Neuronal stem cell (in vitro differentiated cells): ENCODE data around the gene POPDC2.

ENCODE experiments used
- DNase-seq: peaks from one replicate; pipeline ENCODE4 v3.0.0-alpha.2; 2013; ENCODE audit warnings: low spot score
- H2AFZ ChIP-seq: one replicate; pipeline ENCODE4 v1.6.1; 2013; ENCODE audit warnings: mild to moderate bottlenecking, low read length, inconsistent platforms
- H2AK5ac ChIP-seq: 2 replicates; pipeline ENCODE4 v1.6.1; 2013; ENCODE audit warnings: low read depth, mild to moderate bottlenecking, inconsistent platforms, low read length, moderate library complexity, mixed read lengths
- H2BK120ac ChIP-seq: 2 replicates; pipeline ENCODE4 v1.6.1; 2013; ENCODE audit warnings: low read depth, mild to moderate bottlenecking, inconsistent platforms, low read length, moderate library complexity, mixed read lengths
- H2BK12ac ChIP-seq: one replicate; pipeline ENCODE4 v1.6.1; 2013; ENCODE audit warnings: low read length, inconsistent platforms
- H2BK15ac ChIP-seq: 2 replicates; pipeline ENCODE4 v1.6.1; 2013; ENCODE audit warnings: mild to moderate bottlenecking, low read length, inconsistent platforms, mixed read lengths
- H2BK5ac ChIP-seq: one replicate; pipeline ENCODE4 v1.6.1; 2013; ENCODE audit warnings: inconsistent platforms, mild to moderate bottlenecking, low read length, moderate library complexity
- H3K14ac ChIP-seq: one replicate; pipeline ENCODE4 v1.6.1; 2013; ENCODE audit warnings: low read length, inconsistent platforms
- H3K18ac ChIP-seq: 2 replicates; pipeline ENCODE4 v1.6.1; 2013; ENCODE audit warnings: low read length, inconsistent platforms
- H3K23ac ChIP-seq: 2 replicates; pipeline ENCODE4 v1.6.1; 2013; ENCODE audit warnings: low read depth, mild to moderate bottlenecking, mixed read lengths, low read length, inconsistent platforms; ENCODE audit not compliant: poor library complexity
- H3K27ac ChIP-seq: replicated peaks from 3 replicates; pipeline ENCODE4 v1.5.1; 2013; ENCODE audit warnings: low read length, inconsistent platforms
- H3K27me3 ChIP-seq, 3 experiments: 2 replicates each; pipeline ENCODE4 v1.6.1; 2013; ENCODE audit warnings: low read length in 3 of 3, mild to moderate bottlenecking in 2 of 3, inconsistent platforms in 1 of 3, low read depth in 1 of 3, mixed read lengths in 1 of 3, moderate library complexity in 1 of 3; ENCODE audit not compliant: control insufficient read depth in 3 of 3, insufficient read depth in 3 of 3
- H3K36me3 ChIP-seq, 2 donors: replicated peaks in 1 of 2; 2 replicates each; pipeline ENCODE4 v1.6.1; 2013; ENCODE audit warnings: low read length in 2 of 2; ENCODE audit not compliant: control insufficient read depth in 2 of 2, insufficient read depth in 2 of 2
- H3K4ac ChIP-seq: 2 replicates; pipeline ENCODE4 v1.6.1; 2013; ENCODE audit warnings: inconsistent platforms, mild to moderate bottlenecking, low read length, moderate library complexity
- H3K4me1 ChIP-seq, 2 donors: 1 replicate in 1 of 2; 2 replicates in 1 of 2; pipeline ENCODE4 v1.6.1; 2013; ENCODE audit warnings: low read length in 2 of 2, low read depth in 1 of 2; ENCODE audit not compliant: control insufficient read depth in 2 of 2, insufficient read depth in 1 of 2
- H3K4me2 ChIP-seq: one replicate; pipeline ENCODE4 v1.6.1; 2013; ENCODE audit warnings: mild to moderate bottlenecking, low read length, inconsistent platforms; ENCODE audit not compliant: insufficient read depth, poor library complexity, severe bottlenecking
- H3K4me3 ChIP-seq, 2 donors: 2 replicates each; pipeline ENCODE4 v1.5.1; 2013; ENCODE audit warnings: low read length in 2 of 2, mild to moderate bottlenecking in 2 of 2, inconsistent platforms in 1 of 2, moderate library complexity in 1 of 2
- H3K79me1 ChIP-seq: one replicate; pipeline ENCODE4 v1.6.1; 2013; ENCODE audit warnings: low read depth, mild to moderate bottlenecking, inconsistent platforms, low read length, moderate library complexity
- H3K9ac ChIP-seq: one replicate; pipeline ENCODE4 v1.6.1; 2013; ENCODE audit warnings: mild to moderate bottlenecking, low read depth, low read length, inconsistent platforms; ENCODE audit not compliant: poor library complexity
- H3K9me3 ChIP-seq, 2 donors: replicated peaks in 1 of 2; 2 replicates each; pipeline versions ENCODE3 to v1.6.1; 2013; ENCODE audit warnings: low read length in 2 of 2, mild to moderate bottlenecking in 2 of 2, inconsistent platforms in 1 of 2, low read depth in 1 of 2, mixed read lengths in 1 of 2, moderate library complexity in 1 of 2; ENCODE audit not compliant: control insufficient read depth in 2 of 2, insufficient read depth in 1 of 2
- H4K8ac ChIP-seq: one replicate; pipeline ENCODE4 v1.6.1; 2013; ENCODE audit warnings: low read depth, mild to moderate bottlenecking, inconsistent platforms, low read length, moderate library complexity
- H4K91ac ChIP-seq: one replicate; pipeline ENCODE4 v1.6.1; 2013; ENCODE audit warnings: low read length, low read depth, mild to moderate bottlenecking, inconsistent platforms; ENCODE audit not compliant: poor library complexity
- WGBS, 2 donors: extraction: QIAGEN DNeasy Blood & Tissue Kit; methylation state at CpG; one replicate each; pipeline ENCODE4 v1.1.7; 2013; ENCODE audit warnings: missing lambda C conversion rate in 2 of 2, mixed read lengths in 1 of 2; ENCODE audit not compliant: insufficient read length in 2 of 2, insufficient replicate concordance in 1 of 2; ENCODE audit errors: extremely low coverage in 2 of 2; 5-methylcytosine and 5-hydroxymethylcytosine counted together

POPDC2 gene

DNA sequence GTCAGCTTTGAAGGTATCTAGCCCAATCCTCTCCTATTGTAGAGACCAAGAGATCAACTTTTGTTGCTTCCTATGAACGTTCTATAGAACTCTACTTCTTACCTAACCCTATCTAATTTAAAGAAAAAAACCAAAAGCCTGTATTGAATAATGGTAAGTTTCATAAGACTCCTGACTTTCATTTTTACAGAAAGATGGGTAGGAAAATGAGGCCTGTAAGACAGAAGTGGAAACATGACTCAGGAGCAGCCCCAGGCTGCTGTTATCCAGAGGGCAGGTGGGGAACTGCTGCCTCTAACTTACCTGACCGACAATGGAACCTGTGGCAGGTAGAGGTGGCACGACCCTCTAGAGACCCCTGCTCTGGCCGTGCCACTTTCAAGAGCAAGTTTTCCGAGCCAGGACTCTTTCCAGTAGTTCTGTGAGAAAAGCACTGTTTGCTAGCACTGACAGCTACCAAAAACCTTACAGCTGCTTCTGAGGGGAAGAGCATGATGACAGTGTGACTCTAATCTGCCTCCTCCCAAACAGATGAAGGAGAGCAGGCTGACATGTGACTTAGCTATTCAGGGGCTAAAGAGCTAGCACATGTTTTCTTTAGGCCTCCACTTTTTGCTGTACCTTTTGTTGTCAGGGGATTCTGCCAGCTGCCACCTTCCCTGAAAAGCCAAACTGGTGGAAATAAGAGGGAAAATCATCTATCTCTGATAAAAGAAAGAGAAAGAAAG lies 17.5 kb downstream of the POPDC2 start:
- Histone ChIP-seq H3K9ac (no peak overlapping the region), H3K36me3 (peaks cover 0 to 4% of the 10 kb centered on the region in 2 donors), H2BK15ac (no peak overlapping the region), H3K4me3 (no peak overlapping the region), H3K27ac (no peak overlapping the region), H4K91ac (no peak overlapping the region), H2BK5ac (no peak overlapping the region), H3K79me1 (no peaks in the 10 kb centered on the region), H4K8ac (no peak overlapping the region), H2BK120ac (no peak overlapping the region), H3K23ac (no peak overlapping the region), H3K18ac (no peak overlapping the region), H3K27me3 (peaks cover 0 to 2% (median 0%) of the 10 kb centered on the region in 3 experiments), H2AK5ac (no peak overlapping the region), H3K14ac (no peak overlapping the region), H3K9me3 (no peaks in the 10 kb centered on the region), H3K4ac (no peak overlapping the region), H3K4me2 (no peak overlapping the region), H3K4me1 (peaks cover 2 to 6% of the 10 kb centered on the region in 2 donors), H2AFZ (peak overlapping the region; percentile 52), H2BK12ac (no peak overlapping the region)
- no peak for DNase-seq
- no CpG with 5 or more reads among the region's 5 CpGs for WGBS, 2 donors

DNA sequence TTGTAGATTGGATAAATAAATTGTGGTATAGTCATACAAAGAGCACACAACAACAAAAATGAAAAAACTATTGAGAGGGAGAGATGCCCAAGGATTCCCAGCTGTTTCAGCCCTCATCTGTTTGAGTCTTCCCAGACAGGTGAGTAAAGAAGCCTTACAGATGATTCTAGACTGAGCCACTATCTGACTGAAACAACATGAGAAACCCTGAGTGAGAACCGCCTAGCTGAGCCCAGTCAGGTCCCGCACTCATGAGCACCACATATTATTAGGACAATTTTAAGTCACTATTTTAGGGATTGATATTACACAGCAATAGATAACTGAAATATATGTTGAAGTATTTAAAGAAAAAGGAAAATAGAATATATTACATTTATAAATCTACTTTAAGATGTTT lies 19.0 kb downstream of the POPDC2 start:
- H2BK12ac ChIP-seq: no peak overlapping the region
- no peak for DNase-seq
- H3K4me1 ChIP-seq: peaks cover 2 to 6% of the 10 kb centered on the region in 2 donors
- peaks cover 0 to 4% of the 10 kb centered on the region in 2 donors for H3K36me3 ChIP-seq
- no peak overlapping the region for H4K91ac ChIP-seq
- H3K4me3 ChIP-seq: no peak overlapping the region
- H3K18ac ChIP-seq: no peak overlapping the region
- no peak overlapping the region for H3K14ac ChIP-seq
- H2BK120ac ChIP-seq: no peak overlapping the region
- no peak overlapping the region for H3K4me2 ChIP-seq
- H2BK5ac ChIP-seq: no peak overlapping the region
- H3K9me3 ChIP-seq: no peaks in the 10 kb centered on the region
- H2BK15ac ChIP-seq: no peak overlapping the region
- no peak overlapping the region for H3K27ac ChIP-seq
- no peak overlapping the region for H2AK5ac ChIP-seq
- peaks cover 0 to 2% (median 0%) of the 10 kb centered on the region in 3 experiments for H3K27me3 ChIP-seq
- no peak overlapping the region for H3K23ac ChIP-seq
- no peak overlapping the region for H4K8ac ChIP-seq
- no peaks in the 10 kb centered on the region for H3K79me1 ChIP-seq
- H3K4ac ChIP-seq: no peak overlapping the region
- no peak overlapping the region for H2AFZ ChIP-seq
- H3K9ac ChIP-seq: no peak overlapping the region
- WGBS, 2 donors: no CpG with 5 or more reads among the region's 2 CpGs

DNA sequence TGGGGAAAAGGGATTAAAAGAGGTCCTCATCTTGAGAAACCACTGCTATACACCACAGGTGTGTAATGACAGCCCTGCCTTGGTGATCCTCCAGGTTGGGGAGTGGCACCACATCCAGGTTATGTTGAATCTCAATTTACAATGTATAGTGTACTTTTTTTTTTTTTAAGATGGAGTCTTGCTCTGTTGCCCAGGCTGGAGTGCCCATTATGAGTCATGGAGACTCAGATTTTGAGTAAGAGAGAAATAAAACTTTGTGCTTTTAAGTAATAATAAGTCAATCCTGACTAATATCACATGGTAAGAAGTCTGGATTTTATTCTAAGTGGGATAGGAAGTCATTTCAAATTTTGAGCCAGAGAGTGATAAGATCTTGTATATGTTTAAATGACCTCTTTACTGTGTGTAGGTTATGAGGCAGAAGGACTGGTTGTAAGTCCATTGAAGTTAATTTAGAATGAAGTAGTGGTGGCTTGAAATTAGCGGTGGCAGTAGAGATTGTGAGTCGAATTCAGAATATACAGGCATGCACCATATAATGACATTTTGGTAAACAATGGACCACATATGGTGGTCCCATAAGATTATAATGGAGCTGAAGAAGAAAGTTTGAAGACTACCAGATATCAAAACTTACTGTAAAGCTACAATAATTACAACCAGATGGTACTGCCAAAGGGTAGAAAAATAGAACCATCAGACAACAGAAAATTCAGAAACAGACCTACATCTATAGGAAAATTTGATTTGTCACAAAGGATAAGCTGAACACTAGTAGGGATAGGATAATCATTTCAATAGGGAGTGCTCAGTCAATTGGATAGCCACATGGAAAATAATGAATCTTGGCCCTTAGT lies 20.7 kb downstream of the POPDC2 start:
- Histone ChIP-seq H2BK120ac (no peak overlapping the region), H2BK15ac (no peak overlapping the region), H3K36me3 (peaks cover 0 to 4% of the 10 kb centered on the region in 2 donors), H3K18ac (no peak overlapping the region), H3K79me1 (no peaks in the 10 kb centered on the region), H3K4me1 (peaks cover 2 to 6% of the 10 kb centered on the region in 2 donors), H2BK5ac (no peak overlapping the region), H3K27ac (no peak overlapping the region), H3K9me3 (no peaks in the 10 kb centered on the region), H3K4ac (no peak overlapping the region), H4K91ac (no peak overlapping the region), H2AFZ (no peak overlapping the region), H3K9ac (no peak overlapping the region), H3K14ac (no peak overlapping the region), H2BK12ac (no peak overlapping the region), H2AK5ac (no peak overlapping the region), H4K8ac (no peak overlapping the region), H3K23ac (no peak overlapping the region), H3K4me2 (no peak overlapping the region), H3K4me3 (no peak overlapping the region), H3K27me3 (peaks cover 0 to 2% (median 0%) of the 10 kb centered on the region in 3 experiments)
- WGBS, 2 donors: no CpG with 5 or more reads among the region's 2 CpGs
- DNase-seq: no peak
